Activated CD4-positive, alpha-beta memory T cell treated with anti-CD3 and anti-CD28 coated beads, Interleukin-2, amount 10 ng/mL, durations not matched to agents 7 days and 5 days (primary cell): ENCODE measurements around the gene MON2. TPM values are rescaled to one million over a fixed set of nuclear protein-coding genes. Genes with fewer than 3 reads are reported as not detected.
"Not testable (repeated sequence)": the region's sequence is repeated elsewhere in the genome, so short reads cannot be mapped to it uniquely, and the experiment has no call there.

ENCODE experiments used
- CTCF ChIA-PET: fragments of 350-600 bp; sonication (Branson Sonifier 250); formaldehyde crosslinking; loops from one replicate; lab custom pipeline; 2021; ENCODE audit warnings: antibody characterized with exemption, inconsistent platforms; lab: Charles Lee
- POLR2A ChIA-PET: fragments of 350-600 bp; sonication (Branson Sonifier 250); formaldehyde crosslinking; loops from one replicate; lab custom pipeline; 2021; ENCODE audit warnings: antibody characterized with exemption; lab: Charles Lee
- DNase-seq: peaks from one replicate; pipeline ENCODE4 v3.0.0-alpha.2; 2020
- H3K27ac Mint-ChIP-seq: one replicate; pipeline ENCODE4 v1.8.0; 2021; ENCODE audit warnings: mild to moderate bottlenecking, mixed read lengths
- H3K27me3 Mint-ChIP-seq: one replicate; pipeline ENCODE4 v1.8.0; 2021; ENCODE audit warnings: mixed read lengths
- H3K36me3 Mint-ChIP-seq: one replicate; pipeline ENCODE4 v1.8.0; 2021; ENCODE audit warnings: low read depth, mixed read lengths
- H3K4me1 Mint-ChIP-seq: one replicate; pipeline ENCODE4 v1.8.0; 2021; ENCODE audit warnings: mixed read lengths
- H3K4me3 Mint-ChIP-seq: one replicate; pipeline ENCODE4 v1.8.0; 2021; ENCODE audit warnings: mild to moderate bottlenecking, mixed read lengths
- H3K9me3 Mint-ChIP-seq: one replicate; pipeline ENCODE4 v1.8.0; 2021; ENCODE audit warnings: mixed read lengths
- total RNA-seq, 2 experiments: library from RNA; stranded (reverse); gene quantifications; one replicate each; pipeline ENCODE4 v1.2.3, GENCODE V29; 2021

MON2 gene
- total RNA-seq, 2 experiments from 2014 or later = 42.0 to 45.0 TPM

DNA sequence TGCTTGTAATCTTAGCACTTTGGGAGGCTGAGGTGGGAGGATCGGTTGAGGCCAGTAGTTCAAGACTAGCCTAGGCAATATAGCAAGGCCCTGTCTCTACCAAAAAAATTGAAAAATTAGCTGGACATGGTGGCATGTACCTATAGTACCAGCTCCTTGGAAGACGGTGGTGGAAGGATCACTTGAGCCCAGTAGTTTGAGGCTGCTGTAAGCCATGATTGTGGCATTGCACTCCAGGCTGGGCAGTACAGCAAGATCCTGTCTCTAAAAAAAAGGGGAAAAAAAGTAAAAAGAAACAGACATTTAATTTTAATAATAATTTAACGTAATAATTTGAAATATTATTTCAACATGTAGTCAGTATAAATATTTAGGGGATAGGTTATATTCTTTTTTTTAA, 16.1 kb downstream of the MON2 start:
- DNase-seq = no peak
- ChIA-PET CTCF (no interaction called here), POLR2A (interaction anchor here (0.6 kb wide), 1 partner anchor 14 kb away, joined by 3 read pairs; no protein-coding TSS in a partner anchor)
- Mint-ChIP-seq H3K36me3 (peaks cover 45% of the 10 kb centered on the region), H3K4me1 (peaks cover 12% of the 10 kb centered on the region), H3K27me3 (no peaks in the 10 kb centered on the region), H3K4me3 (no peak overlapping the region), H3K9me3 (no peaks in the 10 kb centered on the region), H3K27ac (no peak overlapping the region)

GRCh38 chr12:62484233-62484632, 17.6 kb downstream of the MON2 start:
- H3K4me1 Mint-ChIP-seq = peaks cover 12% of the 10 kb centered on the region
- no peak for DNase-seq
- H3K36me3 Mint-ChIP-seq = peaks cover 37% of the 10 kb centered on the region
- POLR2A ChIA-PET = interaction anchor here (1.4 kb wide), 1 partner anchor 18 kb away, joined by 5 read pairs; the partner anchor contains the start of gene MON2
- H3K9me3 Mint-ChIP-seq = no peaks in the 10 kb centered on the region
- CTCF ChIA-PET = no interaction called here
- H3K4me3 Mint-ChIP-seq = no peak overlapping the region
- H3K27ac Mint-ChIP-seq = no peak overlapping the region
- H3K27me3 Mint-ChIP-seq = no peaks in the 10 kb centered on the region

GRCh38 chr12:62505786-62506185, 39.2 kb downstream of the MON2 start:
- ChIA-PET POLR2A (interaction anchor here (0.6 kb wide), 1 partner anchor 10 kb away, joined by 4 read pairs; no protein-coding TSS in a partner anchor), CTCF (no interaction called here)
- H3K27ac Mint-ChIP-seq = no peak overlapping the region
- H3K27me3 Mint-ChIP-seq = no peaks in the 10 kb centered on the region
- H3K4me3 Mint-ChIP-seq = no peak overlapping the region
- H3K9me3 Mint-ChIP-seq = peaks cover 2% of the 10 kb centered on the region
- no peaks in the 10 kb centered on the region for H3K4me1 Mint-ChIP-seq
- DNase-seq = no peak
- H3K36me3 Mint-ChIP-seq = peaks cover 49% of the 10 kb centered on the region

GRCh38 chr12:62512901-62513300, 46.3 kb downstream of the MON2 start:
- no peak for DNase-seq
- Mint-ChIP-seq H3K4me3 (no peak overlapping the region), H3K27ac (no peak overlapping the region), H3K9me3 (peaks cover 21% of the 10 kb centered on the region), H3K4me1 (no peaks in the 10 kb centered on the region), H3K36me3 (peaks cover 61% of the 10 kb centered on the region), H3K27me3 (no peaks in the 10 kb centered on the region)
- CTCF ChIA-PET = interaction anchor here (1.5 kb wide), 1 partner anchor 10 kb away, joined by 4 read pairs; no protein-coding TSS in a partner anchor
- POLR2A ChIA-PET = no interaction called here

DNA sequence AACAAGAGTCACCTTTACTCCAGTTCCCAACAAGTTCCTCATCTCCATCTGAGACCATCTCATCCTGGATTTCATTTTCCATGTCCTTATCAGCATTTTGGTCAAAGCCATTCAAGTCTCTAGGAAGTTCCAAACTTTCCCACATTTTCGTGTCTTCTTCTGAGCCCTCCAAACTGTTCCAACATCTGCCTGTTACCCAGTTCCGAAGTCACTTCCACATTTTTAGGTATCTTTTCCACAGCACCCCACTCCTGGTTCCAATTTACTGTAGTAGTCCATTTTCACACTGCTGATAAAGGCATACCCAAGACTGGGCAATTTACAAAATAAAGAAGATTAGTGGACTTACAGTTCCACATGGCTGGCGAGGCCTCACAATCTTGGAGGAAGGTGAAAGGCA, 47.5 kb downstream of the MON2 start:
- H3K27me3 Mint-ChIP-seq, DNase-seq, POLR2A ChIA-PET, H3K4me1 Mint-ChIP-seq, H3K4me3 Mint-ChIP-seq, H3K27ac Mint-ChIP-seq, CTCF ChIA-PET: not testable (repeated sequence)
- H3K9me3 Mint-ChIP-seq = peaks cover 21% of the 10 kb centered on the region
- H3K36me3 Mint-ChIP-seq = peaks cover 57% of the 10 kb centered on the region

GRCh38 chr12:62516927-62517326, 50.3 kb downstream of the MON2 start:
- H3K27ac Mint-ChIP-seq = no peak overlapping the region
- H3K4me3 Mint-ChIP-seq = no peak overlapping the region
- H3K9me3 Mint-ChIP-seq = peaks cover 12% of the 10 kb centered on the region
- DNase-seq = no peak
- H3K27me3 Mint-ChIP-seq = no peaks in the 10 kb centered on the region
- POLR2A ChIA-PET = no interaction called here
- no peaks in the 10 kb centered on the region for H3K4me1 Mint-ChIP-seq
- H3K36me3 Mint-ChIP-seq = peaks cover 35% of the 10 kb centered on the region
- CTCF ChIA-PET = no interaction called here

GRCh38 chr12:62517887-62518286, 51.3 kb downstream of the MON2 start:
- Mint-ChIP-seq H3K36me3 (peaks cover 25% of the 10 kb centered on the region), H3K27ac (no peak overlapping the region), H3K4me3 (no peak overlapping the region), H3K4me1 (peaks cover 1% of the 10 kb centered on the region), H3K9me3 (peaks cover 7% of the 10 kb centered on the region), H3K27me3 (no peaks in the 10 kb centered on the region)
- POLR2A ChIA-PET = no interaction called here
- DNase-seq = no peak
- CTCF ChIA-PET = interaction anchor here (1.1 kb wide), 1 partner anchor 12 kb away, joined by 3 read pairs; no protein-coding TSS in a partner anchor

GRCh38 chr12:62519043-62519442, 52.4 kb downstream of the MON2 start:
- ChIA-PET POLR2A (no interaction called here), CTCF (interaction anchor here (1.4 kb wide), 2 partner anchors 19 to 24 kb away, joined by 3 read pairs; no protein-coding TSS in a partner anchor)
- no peak overlapping the region for H3K27ac Mint-ChIP-seq
- no peaks in the 10 kb centered on the region for H3K27me3 Mint-ChIP-seq
- peaks cover 2% of the 10 kb centered on the region for H3K4me1 Mint-ChIP-seq
- H3K9me3 Mint-ChIP-seq = peaks cover 3% of the 10 kb centered on the region
- H3K36me3 Mint-ChIP-seq = peaks cover 17% of the 10 kb centered on the region
- DNase-seq = no peak
- no peak overlapping the region for H3K4me3 Mint-ChIP-seq

DNA sequence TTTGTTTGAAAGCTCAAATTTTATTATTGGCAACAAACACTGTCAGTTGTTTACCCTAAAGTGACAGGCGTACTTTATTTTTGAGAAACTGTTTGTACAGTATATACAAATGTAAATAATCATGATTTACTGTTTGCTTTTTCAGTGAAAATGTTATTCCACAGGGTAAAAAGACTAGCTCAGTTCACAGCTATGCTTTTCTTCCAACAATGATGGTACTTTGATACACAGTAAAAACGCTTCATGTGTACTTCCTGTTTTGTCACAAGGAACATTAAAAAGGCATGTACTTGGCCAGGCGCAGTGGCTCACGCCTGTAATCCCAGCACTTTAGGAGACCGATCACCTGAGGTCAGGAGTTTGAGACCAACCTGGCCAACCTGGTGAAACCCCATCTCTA, 53.7 kb downstream of the MON2 start:
- ChIA-PET CTCF (no interaction called here), POLR2A (no interaction called here)
- H3K4me1 Mint-ChIP-seq = peaks cover 11% of the 10 kb centered on the region
- H3K27me3 Mint-ChIP-seq = no peaks in the 10 kb centered on the region
- H3K9me3 Mint-ChIP-seq = no peaks in the 10 kb centered on the region
- peaks cover 13% of the 10 kb centered on the region for H3K36me3 Mint-ChIP-seq
- no peak for DNase-seq
- H3K4me3 Mint-ChIP-seq = no peak overlapping the region
- no peak overlapping the region for H3K27ac Mint-ChIP-seq

- H3K4me3 Mint-ChIP-seq = no peak overlapping the region
- no peak for DNase-seq
- POLR2A ChIA-PET = no interaction called here
- peaks cover 17% of the 10 kb centered on the region for H3K4me1 Mint-ChIP-seq
- H3K36me3 Mint-ChIP-seq = peaks cover 24% of the 10 kb centered on the region
- no peaks in the 10 kb centered on the region for H3K9me3 Mint-ChIP-seq
- CTCF ChIA-PET = interaction anchor here (0.6 to 1.5 kb wide), 8 partner anchors 10 to 275 kb away, joined by 3 to 5 read pairs (median 4); no protein-coding TSS in a partner anchor
- no peak overlapping the region for H3K27ac Mint-ChIP-seq
- no peaks in the 10 kb centered on the region for H3K27me3 Mint-ChIP-seq
Observed at GRCh38 chr12:62522984-62523383, 56.4 kb downstream of the MON2 start.

DNA sequence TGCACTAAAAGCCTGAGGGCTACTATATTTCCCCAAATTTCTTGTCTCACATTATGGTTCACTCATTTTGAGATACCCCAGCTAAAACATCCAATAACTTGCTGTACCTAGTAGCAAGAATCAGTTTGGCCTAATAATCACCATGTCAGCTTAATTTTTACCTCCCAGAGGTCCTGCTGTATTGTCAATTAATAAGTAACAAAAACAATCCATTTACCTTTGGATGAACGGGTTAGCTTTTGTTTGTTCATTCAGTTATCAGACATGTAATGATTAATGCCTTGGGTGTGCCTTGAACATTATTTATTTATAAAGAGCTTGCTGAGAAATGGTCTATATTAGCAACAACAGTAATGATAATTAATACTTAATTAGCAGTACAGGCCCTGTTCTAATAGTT, 57.0 kb downstream of the MON2 start:
- H3K27ac Mint-ChIP-seq = no peak overlapping the region
- POLR2A ChIA-PET = no interaction called here
- H3K4me3 Mint-ChIP-seq = no peak overlapping the region

GRCh38 chr12:62525271-62525670, 58.6 kb downstream of the MON2 start:
- Mint-ChIP-seq H3K9me3 (no peaks in the 10 kb centered on the region), H3K4me3 (no peak overlapping the region), H3K27me3 (no peaks in the 10 kb centered on the region), H3K4me1 (peaks cover 17% of the 10 kb centered on the region), H3K36me3 (peaks cover 20% of the 10 kb centered on the region), H3K27ac (peak overlapping the region; percentile 28)
- ChIA-PET CTCF (interaction anchor here (0.6 to 1.7 kb wide), 2 partner anchors 70 to 274 kb away, joined by 3 to 4 read pairs; no protein-coding TSS in a partner anchor), POLR2A (no interaction called here)
- DNase-seq = no peak

More for the DNA sequence above, 57.0 kb downstream of the MON2 start:
- CTCF ChIA-PET = interaction anchor here (0.6 to 1.5 kb wide), 7 partner anchors 39 to 274 kb away, joined by 3 to 5 read pairs (median 4); partner anchors contain the start of gene MON2
- H3K4me1 Mint-ChIP-seq = peaks cover 17% of the 10 kb centered on the region
- DNase-seq = no peak
- no peaks in the 10 kb centered on the region for H3K9me3 Mint-ChIP-seq
- H3K27me3 Mint-ChIP-seq = no peaks in the 10 kb centered on the region
- H3K36me3 Mint-ChIP-seq = peaks cover 24% of the 10 kb centered on the region

GRCh38 chr12:62530596-62530995, 64.0 kb downstream of the MON2 start:
- Mint-ChIP-seq H3K36me3 (peaks cover 38% of the 10 kb centered on the region), H3K4me3 (no peak overlapping the region), H3K4me1 (peaks cover 3% of the 10 kb centered on the region), H3K27me3 (no peaks in the 10 kb centered on the region), H3K9me3 (no peaks in the 10 kb centered on the region), H3K27ac (no peak overlapping the region)
- DNase-seq = no peak
- POLR2A ChIA-PET = no interaction called here
- CTCF ChIA-PET = no interaction called here

- H3K4me1 Mint-ChIP-seq = no peaks in the 10 kb centered on the region
- H3K27me3 Mint-ChIP-seq = no peaks in the 10 kb centered on the region
- no peaks in the 10 kb centered on the region for H3K9me3 Mint-ChIP-seq
- DNase-seq = no peak
- ChIA-PET POLR2A (interaction anchor here (1.7 kb wide), 1 partner anchor 71 kb away, joined by 3 read pairs; no protein-coding TSS in a partner anchor), CTCF (no interaction called here)
- H3K36me3 Mint-ChIP-seq = peaks cover 35% of the 10 kb centered on the region
- no peak overlapping the region for H3K4me3 Mint-ChIP-seq
- no peak overlapping the region for H3K27ac Mint-ChIP-seq
Observed at GRCh38 chr12:62532333-62532732, 65.7 kb downstream of the MON2 start.
